ENCODE measurements around the gene DAPK2.
A peak's percentile ranks its signal among the peaks of the same experiment; 100 is the strongest.

DAPK2 gene

GRCh38 chr15:63915873-63916771, 130.2 kb downstream of the DAPK2 start:
- Mint-ChIP-seq H3K4me3 (no peak overlapping the region), H3K36me3 (ENCODE audit: low read depth) (no peaks in the 10 kb centered on the region), H3K9me3 (no peaks in the 10 kb centered on the region), H3K4me1 (peaks cover 58% of the 10 kb centered on the region), H3K27ac (peak overlapping the region; percentile 65), H3K27me3 (ENCODE audit: low read depth, poor library complexity) (peaks cover 4% of the 10 kb centered on the region)
- TF ChIP-seq CTCF (IDR thresholded peaks at IDR 0.05): peak; percentile 38
- peak; percentile 44 for DNase-seq

DNA sequence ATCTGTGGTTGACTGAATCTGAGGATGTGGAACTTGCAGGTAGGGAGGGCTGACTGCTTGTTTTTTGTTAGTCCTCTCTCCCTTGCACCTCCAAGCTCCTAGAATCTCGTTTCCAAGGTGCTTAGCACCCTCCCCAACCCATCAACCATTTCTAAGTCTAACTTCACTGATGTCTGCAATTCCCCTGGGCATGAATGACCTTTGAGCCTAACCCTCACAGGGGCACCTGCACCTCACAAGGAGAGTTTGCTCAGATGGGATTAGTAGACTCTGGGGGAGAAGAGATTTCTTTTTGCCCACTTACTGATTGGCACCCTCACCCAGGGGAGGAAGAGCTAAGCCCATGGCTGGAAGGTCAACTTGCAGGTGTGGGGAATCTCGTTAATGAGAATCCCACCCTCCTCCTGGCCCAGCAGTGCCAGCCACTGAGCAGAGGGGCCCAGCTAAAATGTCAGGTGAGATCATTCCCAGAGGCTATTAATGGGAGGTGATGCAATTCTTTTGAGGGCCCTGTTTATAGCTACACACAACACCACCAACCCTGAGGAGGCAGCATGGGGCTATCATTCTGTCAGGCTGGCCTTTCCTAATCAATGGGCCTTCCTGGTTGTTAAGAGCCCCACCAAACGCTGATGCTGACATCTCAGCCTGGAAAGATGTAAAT, 130.9 kb downstream of the DAPK2 start:
- Mint-ChIP-seq H3K27me3 (ENCODE audit: low read depth, poor library complexity) (peaks cover 4% of the 10 kb centered on the region), H3K36me3 (ENCODE audit: low read depth) (no peaks in the 10 kb centered on the region), H3K4me3 (no peak overlapping the region), H3K9me3 (no peaks in the 10 kb centered on the region), H3K27ac (no peak overlapping the region), H3K4me1 (peaks cover 55% of the 10 kb centered on the region)
- TF ChIP-seq CTCF (IDR thresholded peaks at IDR 0.05): no peak
- DNase-seq: no peak

GRCh38 chr15:63913786-63914315, 132.4 kb downstream of the DAPK2 start:
- no peak for TF ChIP-seq CTCF (IDR thresholded peaks at IDR 0.05)
- DNase-seq: no peak
- Mint-ChIP-seq H3K4me3 (no peak overlapping the region), H3K9me3 (no peaks in the 10 kb centered on the region), H3K4me1 (peaks cover 52% of the 10 kb centered on the region), H3K36me3 (ENCODE audit: low read depth) (no peaks in the 10 kb centered on the region), H3K27me3 (ENCODE audit: low read depth, poor library complexity) (peaks cover 3% of the 10 kb centered on the region), H3K27ac (no peak overlapping the region)

- H3K9me3 Mint-ChIP-seq: no peaks in the 10 kb centered on the region
- DNase-seq: no peak
- TF ChIP-seq CTCF (IDR thresholded peaks at IDR 0.05): no peak
- H3K4me1 Mint-ChIP-seq: peaks cover 53% of the 10 kb centered on the region
- H3K4me3 Mint-ChIP-seq: no peak overlapping the region
- peaks cover 3% of the 10 kb centered on the region for H3K27me3 Mint-ChIP-seq (ENCODE audit: low read depth, poor library complexity)
- H3K36me3 Mint-ChIP-seq (ENCODE audit: low read depth): no peaks in the 10 kb centered on the region
- H3K27ac Mint-ChIP-seq: no peak overlapping the region
These were observed 132.9 kb downstream of the DAPK2 start for GRCh38 chr15:63913336-63913735.

- Mint-ChIP-seq H3K27ac (no peak overlapping the region), H3K9me3 (no peaks in the 10 kb centered on the region), H3K4me1 (peaks cover 44% of the 10 kb centered on the region), H3K36me3 (ENCODE audit: low read depth) (no peaks in the 10 kb centered on the region), H3K4me3 (no peak overlapping the region), H3K27me3 (ENCODE audit: low read depth, poor library complexity) (peaks cover 10% of the 10 kb centered on the region)
- no peak for DNase-seq
- TF ChIP-seq CTCF (IDR thresholded peaks at IDR 0.05): no peak
These were observed 134.1 kb downstream of the DAPK2 start for GRCh38 chr15:63912061-63912615.

Data from nephron progenitor cell (in vitro differentiated cells).